Measurements from ENCODE around the gene CREB3L1. TPM values are rescaled to one million over a fixed set of nuclear protein-coding genes. Genes with fewer than 3 reads are reported as not detected.

The CREB3L1 gene
- total and polyA plus RNA-seq, 2 of the 13 experiments (the other 11 are each of a cell fraction or from before 2014, with no cell fraction given) = not detected

- ATAC-seq (no peak), DNase-seq (ENCODE audit: low spot score) (no peak), FAIRE-seq (no peak)
- no peaks in the 10 kb centered on the region for H4K20me1 ChIP-seq (ENCODE audit: insufficient read depth, low read length)
- intact Hi-C loops (cut with micrococcal nuclease; ENCODE audit: unreplicated experiment) (no loop called here), in situ Hi-C loops (cut with HindIII; ENCODE audit: extremely low pct_ligation_motif_present, low pct_unique_long_range_greater_than_20kb) (no loop called here)
- H3K9me3 ChIP-seq (ENCODE audit: low read length) = no peaks in the 10 kb centered on the region
- H2AFZ ChIP-seq (ENCODE audit: low read length) = no peak overlapping the region
- no peak overlapping the region for H3K27ac ChIP-seq (ENCODE audit: extremely low read length, insufficient read depth, low read length)
- H3K4me1 ChIP-seq (ENCODE audit: insufficient read depth, low read length) = peaks cover 14% of the 10 kb centered on the region
- BruUV-seq (replicated peaks) = no TSS peak
- H3K27me3 ChIP-seq (ENCODE audit: control insufficient read depth in 1 of 2, insufficient read depth in 2 of 2, low read length in 2 of 2) = no peaks in the 10 kb centered on the region
- WGBS (ENCODE audit: low lambda C conversion rate) = no CpG with 5 or more reads among the region's 21 CpGs
- ChIA-PET CTCF (ENCODE audit: low intra/inter-chr PET ratio, low total read pairs) (no interaction called here), POLR2A (interaction anchor here (0.5 kb wide), 1 partner anchor 122 kb away, joined by 3 read pairs; no protein-coding TSS in a partner anchor)
- H3K9ac ChIP-seq (ENCODE audit: insufficient read depth, low read depth, low read length) = no peak overlapping the region
- TF ChIP-seq ATF4 (CRISPR knock-in tag; IDR thresholded peaks at IDR 0.05) (no peak), FOXK1 (CRISPR knock-in tag; IDR thresholded peaks at IDR 0.05; ENCODE audit: borderline replicate concordance, low read depth) (no peak), ZNF674 (CRISPR knock-in tag; IDR thresholded peaks at IDR 0.05; ENCODE audit: low read depth) (no peak), AGO2 (optimal IDR thresholded peaks at IDR 0.05; ENCODE audit: low read depth, low read length) (peak; percentile 66), ZNF629 (CRISPR knock-in tag; conservative IDR thresholded peaks at IDR 0.05) (peak; percentile 56), SUZ12 (IDR thresholded peaks at IDR 0.05; ENCODE audit: low read depth, low read length) (no peak), ZBTB33 (CRISPR knock-in tag; IDR thresholded peaks at IDR 0.05) (peak; percentile 78), MEIS1 (CRISPR knock-in tag; IDR thresholded peaks at IDR 0.05; ENCODE audit: borderline replicate concordance) (no peak), ZMAT5 (CRISPR knock-in tag; IDR thresholded peaks at IDR 0.05; ENCODE audit: borderline replicate concordance, low read depth) (no peak)
- H3K4me2 ChIP-seq (ENCODE audit: low read depth, low read length) = no peak overlapping the region
- no peaks in the 10 kb centered on the region for H3K79me2 ChIP-seq (ENCODE audit: insufficient read depth, low read length)
- peaks cover 0 to 9% of the 10 kb centered on the region in 2 experiments; a peak in 2 of 5 replicates for H3K36me3 ChIP-seq (replicated peaks in 1 of 2; ENCODE audit: control insufficient read depth in 1 of 2, insufficient read depth in 2 of 2, low read length in 2 of 2)
- H3K4me3 ChIP-seq (replicated peaks in 1 of 3; ENCODE audit: insufficient read depth in 1 of 3, low read depth in 2 of 3, low read length in 3 of 3) = no peak overlapping the region
Observed at GRCh38 chr11:46363455-46364005, 86.1 kb downstream of the CREB3L1 start.
